ENCODE results near the gene ESCO1.

Gene ESCO1

DNA sequence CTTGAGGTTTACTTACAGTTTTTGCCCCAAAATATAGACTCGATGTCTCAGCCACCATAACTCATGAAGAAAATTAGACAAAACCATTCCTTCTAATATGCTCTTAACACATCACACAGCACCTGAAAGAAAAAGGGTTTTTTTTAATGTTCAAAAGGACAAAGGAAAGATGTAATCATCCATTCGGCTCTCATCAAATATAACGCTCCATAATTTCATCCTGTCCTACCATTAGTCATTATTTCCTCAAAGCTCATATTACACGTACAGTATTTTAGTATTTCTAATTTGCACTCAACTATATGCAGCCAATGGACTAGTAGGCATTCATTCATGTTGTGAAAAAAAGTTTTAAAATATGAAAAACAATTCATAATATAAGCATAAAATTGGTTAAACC lies 24.8 kb downstream of the ESCO1 start:
- no peak for DNase-seq

DNA sequence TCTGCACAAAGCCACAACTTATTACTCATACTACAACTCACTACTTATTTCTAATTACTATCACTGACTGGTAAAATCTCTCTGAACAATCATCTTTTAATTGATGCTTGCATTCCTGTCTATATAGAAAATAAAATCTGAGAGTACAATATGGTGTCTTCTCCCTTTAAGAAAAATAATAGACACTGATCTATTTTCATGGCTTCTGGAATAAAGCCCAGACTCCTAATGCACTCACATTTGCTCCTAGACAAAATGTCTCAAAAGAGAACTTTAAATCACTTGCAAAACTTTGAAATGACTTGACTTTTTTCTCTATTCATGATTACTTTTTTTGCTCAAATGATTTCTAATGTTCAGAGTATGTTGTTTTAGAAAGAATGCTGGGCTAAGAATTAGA lies 28.7 kb downstream of the ESCO1 start:
- no peak for DNase-seq

DNA sequence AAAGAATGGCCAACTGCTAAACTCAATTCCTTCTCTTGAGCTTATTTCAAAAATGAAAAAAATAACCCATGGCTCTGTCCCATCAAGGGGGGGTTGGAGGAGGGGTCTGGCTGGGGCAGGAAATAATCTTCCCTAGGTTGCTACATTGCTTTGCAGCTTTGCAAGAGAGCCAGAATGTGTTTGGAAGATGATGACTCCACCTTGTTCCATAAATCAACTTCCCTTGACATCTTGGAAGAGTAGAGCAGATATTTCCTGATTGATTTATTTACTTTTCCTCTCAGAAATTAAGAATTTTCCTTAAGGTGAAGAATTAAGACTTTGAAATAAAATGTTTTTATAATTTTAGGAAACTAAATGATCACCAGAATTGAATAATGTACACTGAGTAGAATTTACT lies 41.3 kb downstream of the ESCO1 start:
- no peak for DNase-seq

DNA sequence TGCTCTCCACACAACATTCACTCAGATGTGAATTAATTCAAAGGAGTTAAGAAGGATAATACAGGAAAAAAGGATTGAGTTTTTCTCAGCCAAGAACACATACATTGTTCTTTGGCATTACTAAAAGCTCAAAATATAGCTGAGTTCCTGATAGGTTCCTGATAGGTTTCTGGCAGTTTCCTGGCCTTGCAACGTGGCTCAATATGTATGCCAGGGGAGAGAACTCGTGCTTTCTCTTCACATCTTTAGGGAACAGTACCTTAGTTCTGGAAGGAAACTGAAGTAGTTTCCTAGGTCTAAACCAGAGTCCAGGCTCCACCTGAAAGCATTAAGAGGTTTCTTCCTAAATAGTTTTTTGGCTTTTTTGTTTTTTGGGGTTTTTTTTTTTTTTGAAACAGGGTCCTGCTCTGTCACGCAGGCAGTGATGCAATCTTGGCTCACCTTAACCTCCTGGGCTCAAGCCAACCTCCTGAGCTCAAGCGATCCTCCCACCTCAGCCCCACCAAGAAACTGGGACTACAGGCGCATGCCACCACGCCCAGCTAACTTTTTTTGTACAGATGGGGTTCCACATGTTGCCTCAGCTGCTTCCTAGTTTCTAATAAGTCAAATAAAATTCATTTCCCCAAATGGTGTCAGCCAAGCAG lies 42.8 kb downstream of the ESCO1 start:
- DNase-seq = no peak

DNA sequence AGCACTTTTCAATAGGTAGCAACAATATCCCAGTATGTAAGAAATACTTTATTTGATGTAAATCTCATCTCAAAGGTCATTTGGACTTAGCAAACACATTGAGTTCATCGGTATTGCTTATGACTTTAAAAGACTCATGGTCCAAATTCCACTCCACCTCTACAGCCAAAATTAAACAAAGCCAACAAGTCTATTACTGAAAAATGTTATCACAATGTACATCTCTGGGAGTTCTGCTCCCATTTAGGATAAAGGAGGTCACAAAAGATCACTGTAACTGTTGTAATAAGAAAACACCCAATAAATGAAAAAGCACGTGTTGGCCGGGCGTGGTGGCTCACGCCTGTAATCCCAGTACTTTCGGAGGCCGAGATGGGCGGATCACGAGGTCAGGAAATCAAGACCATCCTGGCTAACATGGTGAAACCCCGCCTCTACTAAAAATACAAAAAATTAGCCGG lies 50.0 kb downstream of the ESCO1 start:
- DNase-seq = no peak

DNA sequence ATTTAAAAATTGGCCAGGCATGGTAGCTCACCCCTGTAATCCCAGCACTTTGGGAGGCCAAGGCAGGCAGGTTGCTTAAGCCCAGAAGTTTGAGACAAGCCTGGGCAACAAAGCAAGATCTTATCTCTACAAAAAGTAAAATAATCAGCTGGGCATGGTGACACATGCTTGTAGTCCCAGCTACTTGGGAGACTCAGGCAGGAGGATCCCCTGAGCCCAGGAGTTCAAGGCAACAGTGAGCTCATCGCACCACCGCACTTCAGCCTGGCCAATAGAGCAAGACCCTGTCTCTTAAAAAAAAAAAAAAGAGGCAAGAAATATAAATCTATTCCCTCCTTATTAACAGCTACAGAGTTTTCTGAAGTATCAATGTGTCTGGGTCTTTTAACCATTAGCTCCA lies 51.9 kb downstream of the ESCO1 start:
- DNase-seq = no peak

DNA sequence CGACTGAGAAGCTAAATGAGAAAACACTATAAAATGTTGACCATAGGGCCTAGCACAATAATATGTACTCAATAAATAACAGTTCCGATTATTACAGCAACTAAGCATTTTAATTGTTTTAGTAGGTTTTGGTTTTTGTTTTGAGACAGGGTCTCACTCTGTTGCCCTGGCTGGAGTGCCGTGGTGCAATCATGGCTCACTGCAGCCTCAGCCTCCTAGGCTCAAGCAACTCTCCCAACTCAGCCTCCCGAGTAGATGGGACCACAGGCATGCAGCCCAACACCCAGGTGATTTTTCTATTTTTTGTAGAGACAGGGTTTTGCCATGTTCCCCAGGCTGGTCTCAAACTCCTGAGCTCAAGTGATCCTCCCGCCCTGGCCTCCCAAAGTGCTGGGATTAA lies 54.1 kb downstream of the ESCO1 start:
- no peak for DNase-seq

DNA sequence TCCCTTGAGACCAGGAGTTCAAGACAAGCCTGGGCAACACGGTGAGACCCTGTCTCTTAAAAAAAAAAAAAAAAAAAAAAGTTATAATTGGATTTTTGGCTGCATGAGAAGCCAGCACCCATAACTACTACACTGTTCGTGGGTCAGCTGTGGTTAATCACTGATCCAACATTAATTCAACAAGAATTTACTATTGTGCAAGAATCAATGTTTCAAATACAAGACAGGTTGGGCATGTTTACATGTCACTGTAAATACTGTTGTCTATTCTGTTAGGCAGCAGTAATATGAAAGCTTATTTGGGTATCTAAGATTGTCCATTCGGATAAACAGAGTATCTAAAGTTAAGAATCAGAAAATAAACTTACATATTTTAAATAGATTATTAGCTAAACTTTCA lies 62.3 kb downstream of the ESCO1 start:
- DNase-seq = no peak

DNA sequence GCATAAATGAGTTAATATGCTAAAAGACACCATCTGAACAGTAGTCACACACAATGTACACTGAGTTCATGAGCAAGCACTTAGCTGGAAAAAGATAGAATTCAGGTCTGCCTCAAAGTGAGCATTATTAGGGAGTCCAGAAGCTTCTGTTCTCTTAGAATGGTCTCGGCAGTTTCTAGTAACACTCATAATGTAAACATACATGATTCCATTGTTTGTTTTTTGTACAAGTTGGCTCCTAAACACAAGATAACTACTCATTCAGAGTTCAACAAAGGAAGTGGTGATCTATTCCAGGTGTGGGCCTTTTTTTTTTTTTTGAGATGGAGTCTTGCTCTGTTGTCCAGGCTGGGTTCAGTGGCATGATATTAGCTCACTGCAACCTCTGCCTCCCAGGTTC lies 66.2 kb downstream of the ESCO1 start:
- no peak for DNase-seq

DNA sequence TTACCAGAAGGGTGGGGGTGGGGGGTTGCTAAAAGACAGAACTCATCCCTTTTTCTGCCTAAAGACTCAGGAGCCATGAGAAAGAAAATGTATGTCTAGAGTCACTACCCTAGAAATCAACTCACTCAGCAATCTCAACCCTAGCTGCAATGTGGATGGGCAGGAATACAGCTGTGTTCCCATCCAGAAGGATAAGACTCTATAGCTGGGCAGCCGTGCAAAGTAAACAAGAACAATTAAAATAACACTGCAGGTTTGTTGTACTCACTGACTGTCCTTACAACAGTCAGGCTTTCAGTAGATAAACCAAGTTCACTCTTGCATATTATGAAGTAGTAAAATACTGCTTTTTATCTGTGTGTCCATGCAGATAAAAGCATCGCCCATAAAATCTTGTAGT lies 74.0 kb downstream of the ESCO1 start:
- DNase-seq = no peak

DNA sequence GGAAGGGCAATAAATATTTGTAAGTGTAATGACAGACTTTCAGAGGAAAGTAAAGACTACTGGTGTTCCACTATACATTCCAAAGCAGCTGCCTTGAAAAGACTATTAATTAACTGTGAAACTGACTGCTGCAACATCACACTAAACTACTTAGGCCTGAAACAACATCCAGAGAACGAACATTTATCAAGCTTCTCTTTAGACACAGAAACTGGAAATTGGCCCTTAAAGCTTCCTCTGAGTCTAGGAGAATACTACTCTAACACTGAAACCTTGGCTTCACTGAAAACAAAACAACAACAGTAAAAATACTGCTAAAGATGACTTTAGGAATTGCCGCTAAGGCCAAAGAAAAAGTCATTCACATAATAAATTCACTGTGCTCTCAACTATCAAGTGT lies 74.6 kb downstream of the ESCO1 start:
- no peak for DNase-seq

DNA sequence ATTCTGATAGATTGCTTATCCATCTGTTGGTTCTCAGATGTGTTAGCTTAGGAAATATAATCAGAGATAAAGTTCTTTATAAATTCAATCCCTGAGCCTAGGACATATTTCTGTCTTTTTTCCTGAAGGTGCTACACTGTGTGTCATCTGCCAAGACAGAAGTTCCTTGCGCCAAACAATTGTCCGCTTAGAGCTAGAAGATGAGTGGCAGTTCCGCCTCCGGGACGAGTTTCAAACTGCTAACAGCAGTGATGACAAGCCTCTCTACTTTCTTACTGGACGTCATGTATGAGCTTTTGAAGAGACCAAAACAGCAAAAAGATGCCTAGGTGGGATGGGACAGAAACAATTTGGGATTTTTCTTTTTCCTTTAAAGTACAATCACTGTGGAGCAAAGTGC lies 78.0 kb downstream of the ESCO1 start:
- no peak for DNase-seq

DNA sequence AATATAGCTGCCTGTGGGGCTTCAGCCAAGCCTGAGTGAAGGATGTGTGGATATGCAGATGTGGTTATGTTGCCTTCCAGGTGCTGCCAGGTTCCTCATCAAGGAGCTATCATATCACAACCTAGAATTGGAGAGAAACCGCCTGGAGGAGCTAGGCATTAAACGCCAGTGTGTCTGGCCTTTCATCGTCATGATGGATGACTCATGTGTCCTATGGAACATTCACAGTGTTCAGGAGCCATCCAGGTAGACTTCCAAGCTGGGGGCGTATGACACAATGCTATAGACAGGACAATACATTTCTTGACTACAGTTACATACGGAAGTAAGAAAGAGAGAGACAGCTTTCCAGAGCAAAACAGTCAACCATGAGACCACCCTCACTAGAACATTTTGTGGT lies 86.8 kb downstream of the ESCO1 start:
- no peak for DNase-seq

DNA sequence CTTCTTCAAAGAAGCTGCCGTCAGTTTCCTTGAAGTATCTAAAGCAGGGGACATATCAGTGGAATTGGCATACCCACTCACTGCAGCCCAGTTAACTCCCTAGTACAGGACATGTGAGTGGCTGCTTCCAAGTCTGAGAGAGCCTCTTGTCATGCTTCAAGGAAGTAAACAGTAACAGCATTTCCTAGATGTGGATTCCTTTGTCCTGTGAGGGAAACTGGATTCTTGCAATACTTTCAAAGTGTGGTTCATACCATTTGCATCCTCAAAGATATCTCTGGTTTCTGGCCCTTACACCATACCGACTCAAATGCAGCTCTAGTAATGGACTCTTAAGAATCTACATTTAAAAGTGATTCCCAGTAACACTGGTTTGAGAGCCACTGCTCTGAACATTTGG lies 87.2 kb downstream of the ESCO1 start:
- DNase-seq = no peak

DNA sequence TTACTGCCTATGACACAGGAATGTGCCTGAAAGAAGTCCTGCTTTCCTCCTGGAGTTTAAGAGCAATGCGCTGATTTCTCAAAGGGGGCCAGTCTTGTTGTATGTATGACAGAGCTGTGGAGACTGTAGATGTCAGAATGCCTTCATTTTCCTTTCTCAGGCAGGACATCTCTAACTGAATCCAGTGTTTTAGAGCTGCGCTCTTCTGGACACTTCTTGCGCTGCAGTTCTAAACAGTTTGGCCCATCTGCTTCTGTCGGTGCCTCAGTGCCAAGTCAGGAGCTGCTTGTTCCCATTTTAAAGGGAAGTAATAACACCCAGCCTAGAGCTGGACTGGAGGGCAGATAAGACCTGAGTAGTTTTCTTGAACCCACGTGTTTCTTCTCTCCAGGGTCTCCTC lies 91.4 kb downstream of the ESCO1 start:
- DNase-seq = no peak

DNA sequence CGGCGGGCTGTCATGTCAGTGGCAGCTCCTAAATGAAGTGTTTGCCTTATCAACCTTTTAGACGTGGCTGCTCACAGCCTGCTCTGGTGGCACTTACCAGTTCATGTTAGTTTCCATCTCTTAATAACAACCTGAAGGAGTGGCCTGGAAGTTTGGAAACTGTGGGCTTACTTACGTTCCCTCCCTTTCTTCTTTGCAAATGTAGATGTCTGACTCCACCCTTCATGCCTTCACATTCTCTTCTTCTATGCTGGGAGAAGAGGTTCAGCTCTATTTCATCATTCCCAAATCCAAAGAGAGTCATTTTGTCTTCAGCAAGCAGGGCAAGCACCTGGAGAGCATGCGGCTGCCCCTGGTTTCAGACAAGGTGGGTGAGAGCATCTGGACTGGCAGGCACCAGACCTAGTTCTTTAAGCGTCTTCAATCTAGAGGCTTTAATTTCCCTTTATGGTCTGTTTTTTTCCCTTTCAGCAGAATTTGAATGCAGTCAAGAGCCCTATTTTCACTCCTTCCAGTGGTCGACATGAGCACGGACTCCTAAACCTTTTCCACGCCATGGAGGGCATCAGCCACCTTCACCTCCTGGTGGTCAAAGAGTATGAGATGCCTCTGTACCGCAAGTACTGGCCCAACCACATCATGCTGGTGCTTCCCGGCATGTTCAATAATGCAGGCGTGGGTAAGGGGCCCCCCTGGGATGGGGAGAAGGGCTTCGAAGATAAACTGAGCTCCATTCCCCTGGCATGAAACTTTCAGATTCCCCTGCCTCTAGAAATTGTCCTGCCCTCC lies 92.4 kb downstream of the ESCO1 start:
- DNase-seq = no peak

DNA sequence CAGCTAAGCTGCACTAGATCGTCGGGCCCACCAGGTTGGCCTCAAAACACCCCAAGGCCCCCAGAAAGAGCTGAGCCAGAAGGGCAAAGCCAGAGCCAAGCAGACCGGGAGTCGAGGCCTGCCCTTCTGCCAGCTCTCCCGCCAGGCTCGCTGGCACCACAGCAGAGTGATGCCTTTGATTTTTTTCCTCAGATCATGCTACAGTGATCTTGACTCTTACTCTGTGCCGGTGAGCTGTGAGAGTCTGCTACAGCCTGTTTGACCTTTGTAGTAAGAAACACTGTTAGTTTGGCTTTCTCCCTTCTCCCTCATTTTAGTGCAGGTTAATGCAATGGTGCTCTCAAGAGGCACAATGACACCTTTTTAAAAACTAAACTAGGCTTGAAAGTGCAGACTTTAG lies 97.8 kb downstream of the ESCO1 start:
- DNase-seq = no peak

DNA sequence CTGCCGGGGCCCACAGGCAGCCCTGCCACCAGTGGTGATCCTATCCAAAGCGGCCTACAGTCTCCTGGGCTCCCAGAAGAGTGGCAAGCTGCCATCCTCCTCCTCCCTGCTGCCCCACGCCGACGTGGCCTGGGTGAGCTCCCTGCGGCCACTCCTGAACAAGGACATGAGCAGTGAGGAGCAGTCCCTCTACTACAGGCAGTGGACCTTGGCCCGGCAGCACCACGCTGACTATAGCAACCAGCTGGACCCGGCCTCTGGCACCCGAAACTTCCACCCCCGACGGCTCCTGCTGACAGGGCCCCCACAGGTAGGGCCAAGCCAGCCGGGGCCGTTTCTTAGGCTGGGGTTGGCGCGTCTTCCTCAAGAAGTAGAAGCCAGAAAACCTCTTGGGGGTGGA lies 100.5 kb downstream of the ESCO1 start:
- DNase-seq = no peak

DNA sequence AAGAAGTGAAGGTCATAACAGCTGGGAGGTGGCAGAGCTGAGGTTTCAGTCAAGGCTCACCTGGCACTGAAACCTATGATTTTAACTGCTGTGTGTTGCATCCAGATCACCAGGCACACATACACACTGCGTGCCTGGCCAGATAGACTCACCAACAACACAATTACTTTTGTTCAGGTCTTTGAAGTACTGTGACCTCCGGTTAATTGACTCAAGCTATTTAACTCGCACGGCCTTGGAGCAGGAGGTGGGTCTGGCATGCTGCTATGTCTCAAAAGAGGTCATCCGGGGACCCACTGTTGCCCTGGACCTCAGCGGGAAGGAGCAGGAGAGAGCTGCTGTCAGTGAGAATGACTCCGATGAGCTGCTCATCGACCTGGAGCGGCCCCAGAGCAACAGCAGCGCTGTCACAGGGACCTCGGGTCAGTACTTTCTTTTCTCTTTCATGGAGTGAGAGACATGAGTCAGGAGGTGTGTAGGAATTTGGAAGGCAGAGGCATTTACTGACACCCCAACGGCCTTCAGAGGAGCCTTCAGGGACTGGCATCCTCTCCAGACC lies 104.1 kb downstream of the ESCO1 start:
- DNase-seq = no peak

DNA sequence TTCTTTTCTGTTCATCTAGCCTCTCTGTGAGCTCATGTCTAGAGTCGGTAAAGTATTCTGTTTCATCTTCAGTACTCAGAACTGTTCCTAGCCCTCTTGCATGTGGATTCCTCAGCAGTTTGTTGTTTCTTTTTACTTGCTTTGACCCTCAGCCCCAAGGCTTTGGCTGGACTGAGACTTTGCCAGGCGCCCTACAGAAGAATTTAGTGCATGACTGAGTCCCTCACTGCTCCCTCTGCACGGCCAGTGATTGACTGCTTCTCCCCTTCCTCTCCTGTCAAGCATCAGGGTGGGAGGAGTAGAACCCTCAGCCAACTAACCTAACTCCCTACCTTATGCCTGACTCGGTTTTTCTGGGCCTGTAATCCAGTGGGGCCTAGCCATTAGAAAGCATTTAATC lies 109.8 kb downstream of the ESCO1 start:
- DNase-seq = no peak

DNA sequence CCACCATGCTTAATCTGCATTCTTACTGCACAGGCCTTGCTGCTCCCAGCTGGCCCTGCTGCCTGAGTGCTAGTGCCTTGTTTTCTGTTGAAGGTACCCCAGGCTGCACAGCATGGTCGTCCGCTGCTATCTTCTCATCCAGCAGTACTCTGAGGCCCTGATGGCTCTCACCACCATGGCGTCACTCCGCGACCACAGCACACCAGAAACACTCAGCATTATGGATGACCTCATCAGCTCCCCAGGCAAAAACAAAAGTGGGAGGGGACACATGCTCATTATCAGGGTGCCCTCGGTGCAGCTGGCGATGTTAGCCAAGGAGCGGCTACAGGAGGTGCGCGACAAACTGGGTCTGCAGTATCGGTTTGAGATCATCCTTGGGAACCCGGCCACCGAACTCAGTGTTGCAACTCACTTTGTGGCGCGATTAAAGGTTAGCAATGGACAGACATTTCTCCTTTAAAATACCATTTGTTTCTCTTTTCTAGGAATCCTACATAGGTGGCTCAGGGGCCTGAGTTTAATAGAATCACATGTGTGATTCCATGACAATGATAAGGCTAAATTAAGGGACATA lies 110.5 kb downstream of the ESCO1 start:
- DNase-seq = no peak

DNA sequence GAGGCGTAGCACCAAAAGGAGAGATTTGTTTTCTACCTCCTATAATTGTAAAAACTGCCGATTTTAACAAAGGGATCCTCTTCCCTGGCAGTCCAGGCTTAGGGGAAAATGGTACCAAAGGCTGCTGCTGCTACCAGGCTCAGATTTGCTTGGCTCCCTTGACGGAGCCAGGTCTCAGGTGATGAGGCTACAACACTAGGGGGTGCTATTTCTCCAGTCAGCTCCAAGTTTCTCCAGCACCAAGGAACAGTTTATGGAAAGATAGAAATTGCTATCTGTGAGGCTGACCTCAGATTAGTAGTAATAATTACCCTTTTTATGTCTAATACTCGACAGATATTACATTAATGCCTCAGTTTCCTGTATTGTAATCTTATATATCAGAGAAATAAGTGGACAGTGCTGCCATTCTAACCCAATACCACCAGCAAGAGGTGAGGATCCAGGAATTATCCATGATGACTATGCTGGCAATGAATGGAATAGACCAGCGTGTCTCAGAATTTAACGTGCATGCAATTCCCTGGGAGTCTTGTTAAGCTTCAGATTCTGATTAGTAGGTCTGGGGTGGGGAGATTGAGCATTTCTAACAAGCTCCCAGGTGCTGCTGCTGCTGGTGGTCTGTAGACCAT lies 111.3 kb downstream of the ESCO1 start:
- DNase-seq = peak; percentile 39

DNA sequence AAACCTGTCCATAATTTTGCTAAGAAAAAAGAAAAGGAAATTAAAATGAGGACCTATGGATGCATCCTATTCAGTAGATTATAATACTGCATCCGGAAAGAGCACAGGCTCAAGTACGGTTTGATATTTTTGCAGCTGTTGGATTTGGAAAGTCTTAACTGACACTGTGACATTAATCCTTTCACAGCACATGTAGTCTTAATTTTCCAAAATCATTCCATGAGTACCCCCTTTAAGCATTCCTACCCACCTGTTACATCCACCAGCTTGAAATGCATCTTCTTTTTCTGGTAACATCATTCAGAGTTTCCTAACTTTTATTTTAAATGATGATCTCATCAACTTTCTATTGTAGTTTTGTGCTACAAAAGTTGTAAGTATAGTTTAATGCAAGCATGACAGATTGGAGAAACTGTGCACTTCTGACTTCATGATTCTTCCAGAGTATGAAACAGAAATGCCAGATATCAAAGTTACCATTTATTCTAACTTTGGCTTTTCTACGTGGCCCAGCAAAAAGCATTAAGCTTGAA lies 113.5 kb downstream of the ESCO1 start:
- no peak for DNase-seq
